ENCODE data around the gene EHD2.
"Not testable (repeated sequence)": the region's sequence is repeated elsewhere in the genome, so short reads cannot be mapped to it uniquely, and the experiment has no call there.

The EHD2 gene

GRCh38 chr19:47754206-47755064 lies 41.2 kb downstream of the EHD2 start:
- DNase-seq, result no peak

- no peak for DNase-seq
Observed at GRCh38 chr19:47755065-47755761, 42.0 kb downstream of the EHD2 start.

- no peak for DNase-seq
Observed at GRCh38 chr19:47755762-47756626, 42.8 kb downstream of the EHD2 start.

GRCh38 chr19:47756627-47756929 lies 43.4 kb downstream of the EHD2 start:
- DNase-seq, result no peak

- DNase-seq, result no peak
Observed at GRCh38 chr19:47756953-47757608, 43.9 kb downstream of the EHD2 start.

GRCh38 chr19:47757617-47758442 lies 44.6 kb downstream of the EHD2 start:
- no peak for DNase-seq

- no peak for DNase-seq
Observed at GRCh38 chr19:47758443-47758804, 45.2 kb downstream of the EHD2 start.

- DNase-seq, result no peak
Observed at GRCh38 chr19:47760632-47760999, 47.4 kb downstream of the EHD2 start.

GRCh38 chr19:47761566-47761965 lies 48.3 kb downstream of the EHD2 start:
- no peak for DNase-seq

GRCh38 chr19:47762151-47762550 lies 48.9 kb downstream of the EHD2 start:
- DNase-seq, result no peak

- no peak for DNase-seq
Observed at GRCh38 chr19:47762615-47763308, 49.5 kb downstream of the EHD2 start.

GRCh38 chr19:47764705-47765104 lies 51.5 kb downstream of the EHD2 start:
- DNase-seq, result not testable (repeated sequence)

- peak; percentile 11 to 58 for DNase-seq
Observed at GRCh38 chr19:47765523-47766358, 52.5 kb downstream of the EHD2 start.

- no peak for DNase-seq
Observed at GRCh38 chr19:47766359-47766620, 53.1 kb downstream of the EHD2 start.

- DNase-seq, result no peak
Observed at GRCh38 chr19:47766670-47767069, 53.4 kb downstream of the EHD2 start.

- no peak for DNase-seq
Observed at GRCh38 chr19:47767349-47767748, 54.1 kb downstream of the EHD2 start.

- DNase-seq, result no peak
Observed at GRCh38 chr19:47768604-47769003, 55.4 kb downstream of the EHD2 start.

GRCh38 chr19:47769534-47769933 lies 56.3 kb downstream of the EHD2 start:
- DNase-seq, result no peak

- DNase-seq, result not testable (repeated sequence)
Observed at GRCh38 chr19:47771291-47771690, 58.1 kb downstream of the EHD2 start.

GRCh38 chr19:47776568-47776967 lies 63.3 kb downstream of the EHD2 start:
- no peak for DNase-seq
